Measurements from ENCODE around the gene CFD.

GRCh38 chr19:906480-906879 lies 47.0 kb downstream of the CFD start:
- TF ChIP-seq CTCF (conservative IDR thresholded peaks at IDR 0.05; ENCODE audit: low read depth in 2 of 2) = no peak
- no peak for TF ChIP-seq JUNB (IDR thresholded peaks at IDR 0.05; ENCODE audit: unreplicated experiment)
- no peak for TF ChIP-seq EZH2 (IDR thresholded peaks at IDR 0.05; ENCODE audit: low read depth, unreplicated experiment)
- no peak for TF ChIP-seq CREB1 (CRISPR knock-in tag; IDR thresholded peaks at IDR 0.05; ENCODE audit: low read depth)
- no peak for TF ChIP-seq EZH2phosphoT487 (IDR thresholded peaks at IDR 0.05; ENCODE audit: unreplicated experiment)
- no peak for TF ChIP-seq POLR2AphosphoS5 (IDR thresholded peaks at IDR 0.05; ENCODE audit: low read depth)
- TF ChIP-seq REST (IDR thresholded peaks at IDR 0.05; ENCODE audit: unreplicated experiment) = no peak

All from GM23338 (cell line).